HepG2 (cell line): Measurements from ENCODE around the gene CDK12. TPM values are rescaled to one million over a fixed set of nuclear protein-coding genes. Genes with fewer than 3 reads are reported as not detected.
A peak's percentile ranks its signal among the peaks of the same experiment; 100 is the strongest.

Experiments
- CC2D1A ChIP-seq: sonication (generic); formaldehyde crosslinking; IDR thresholded peaks from 2 replicates; pipeline ENCODE4 v1.8.1; 2023; ENCODE audit warnings: mild to moderate bottlenecking, missing genetic modification reagents
- CCAR2 ChIP-seq: fragments of 200-400 bp; formaldehyde crosslinking; optimal IDR thresholded peaks from 2 replicates; pipeline ENCODE3; 2018; ENCODE audit warnings: low read depth, mild to moderate bottlenecking, low read length, moderate library complexity
- CENPT ChIP-seq: sonication (generic); formaldehyde crosslinking; IDR thresholded peaks from 2 replicates; pipeline ENCODE4 v1.8.0; 2022; ENCODE audit warnings: low read depth, mild to moderate bottlenecking, moderate library complexity, missing genetic modification reagents
- CREM ChIP-seq, 2 experiments: sonication (generic) in 1 of 2; formaldehyde crosslinking in 1 of 2; IDR thresholded peaks; 2 replicates each; pipeline versions ENCODE4 v1.4.0 to v1.6.1; 2016 to 2020; ENCODE audit warnings: antibody characterized with exemption in 1 of 2, mild to moderate bottlenecking in 1 of 2, missing genetic modification reagents in 1 of 2
- HHEX ChIP-seq: IDR thresholded peaks from 2 replicates; pipeline ENCODE4 v1.6.1; 2016; ENCODE audit warnings: control low read depth
- HNRNPLL ChIP-seq: fragments of 200-400 bp; formaldehyde crosslinking; IDR thresholded peaks from 2 replicates; pipeline ENCODE4 v1.6.1; 2017; ENCODE audit warnings: mild to moderate bottlenecking, low read depth, low read length; ENCODE audit not compliant: poor library complexity, severe bottlenecking
- HOXD1 ChIP-seq: sonication (generic); formaldehyde crosslinking; IDR thresholded peaks from 2 replicates; pipeline ENCODE4 v1.5.0; 2020; ENCODE audit warnings: missing genetic modification reagents
- KLF13 ChIP-seq: sonication (generic); formaldehyde crosslinking; IDR thresholded peaks from 2 replicates; pipeline ENCODE4 v1.4.0; 2020; ENCODE audit warnings: mild to moderate bottlenecking, missing genetic modification reagents
- KMT2B ChIP-seq: IDR thresholded peaks from 2 replicates; pipeline ENCODE4 v1.6.1; 2016; ENCODE audit warnings: missing genetic modification reagents, missing compliant biosample characterization
- MED8 ChIP-seq: sonication (generic); formaldehyde crosslinking; IDR thresholded peaks from 2 replicates; pipeline ENCODE4 v1.8.1; 2023; ENCODE audit warnings: mild to moderate bottlenecking, missing genetic modification reagents; ENCODE audit not compliant: insufficient replicate concordance
- POLR2AphosphoS5 ChIP-seq: IDR thresholded peaks from 2 replicates; pipeline ENCODE4 v1.6.1; 2012; ENCODE audit warnings: low read depth, low read length
- PRMT3 ChIP-seq: sonication (generic); formaldehyde crosslinking; IDR thresholded peaks from 2 replicates; pipeline ENCODE4 v1.8.1; 2022; ENCODE audit warnings: low read depth, mild to moderate bottlenecking, moderate library complexity, missing genetic modification reagents, borderline replicate concordance
- SALL1 ChIP-seq: sonication (generic); formaldehyde crosslinking; IDR thresholded peaks from 2 replicates; pipeline ENCODE4 v1.8.0; 2022; ENCODE audit warnings: mild to moderate bottlenecking, missing genetic modification reagents
- SIN3B ChIP-seq: fragments of 150-350 bp; IDR thresholded peaks from 2 replicates; pipeline ENCODE4 v1.6.1; 2014; ENCODE audit warnings: low read length
- TMF1 ChIP-seq: sonication (generic); formaldehyde crosslinking; IDR thresholded peaks from 2 replicates; pipeline ENCODE4 v1.8.1; 2022; ENCODE audit warnings: low read depth, missing genetic modification reagents
- U2AF2 ChIP-seq: fragments of 200-400 bp; formaldehyde crosslinking; IDR thresholded peaks from 2 replicates; pipeline ENCODE4 v1.6.1; 2017; ENCODE audit warnings: low read depth, mild to moderate bottlenecking, low read length
- ZFYVE20 ChIP-seq: sonication (generic); formaldehyde crosslinking; IDR thresholded peaks from 2 replicates; pipeline ENCODE4 v1.8.0; 2023; ENCODE audit warnings: low read depth, mild to moderate bottlenecking, moderate library complexity, missing genetic modification reagents, borderline replicate concordance
- ZNF235 ChIP-seq: sonication (generic); formaldehyde crosslinking; IDR thresholded peaks from 2 replicates; pipeline ENCODE4 v1.8.1; 2023; ENCODE audit warnings: mild to moderate bottlenecking, missing genetic modification reagents, borderline replicate concordance
- ZNF3 ChIP-seq: IDR thresholded peaks from 2 replicates; pipeline ENCODE4 v1.7.0; 2017; ENCODE audit warnings: inconsistent platforms
- ZNF33A ChIP-seq: sonication (generic); formaldehyde crosslinking; IDR thresholded peaks from 2 replicates; pipeline ENCODE4 v1.5.1; 2020; ENCODE audit warnings: missing genetic modification reagents, mild to moderate bottlenecking, moderate library complexity, borderline replicate concordance
- ZNF563 ChIP-seq: sonication (generic); formaldehyde crosslinking; IDR thresholded peaks from 2 replicates; pipeline ENCODE4 v1.8.0; 2022; ENCODE audit warnings: mild to moderate bottlenecking, moderate library complexity, missing genetic modification reagents
- ZNF619 ChIP-seq: sonication (generic); formaldehyde crosslinking; IDR thresholded peaks from 2 replicates; pipeline ENCODE4 v1.4.0; 2020; ENCODE audit warnings: mild to moderate bottlenecking, missing genetic modification reagents
- ZNF766 ChIP-seq: sonication (generic); formaldehyde crosslinking; IDR thresholded peaks from 2 replicates; pipeline ENCODE4 v1.5.0; 2020; ENCODE audit warnings: missing genetic modification reagents, borderline replicate concordance
- polyA plus RNA-seq, 8 experiments: library from polyadenylated mRNA; depleted of rRNA in 3 of 8; stranded (reverse) in 7 of 8; unstranded in 1 of 8; fragments of >200 nt; fragmentation: Illumina TruSeq in 4 of 8; extraction: Trizol in 4 of 8; gene quantifications; 2 replicates each; pipeline versions ENCODE4 v1.2.1 to v1.2.3, GENCODE V29; 2011 to 2016; ENCODE audit warnings: low read depth in 4 of 8, missing spikeins in 1 of 8, mixed read lengths in 1 of 8; ENCODE audit not compliant: insufficient read depth in 1 of 8
- total RNA-seq, 5 experiments: library from RNA; depleted of rRNA; stranded (reverse); fragments of >200 nt; fragmentation: Illumina TruSeq; extraction: Trizol; gene quantifications; 2 replicates each; pipeline ENCODE4 v1.2.3, GENCODE V29; 2016; ENCODE audit warnings: low read depth in 1 of 5
- TF ChIP-seq, protein P1 (sequence below): sonication (generic); formaldehyde crosslinking; IDR thresholded peaks from 2 replicates; pipeline ENCODE4 v1.4.0; 2020; ENCODE audit warnings: mild to moderate bottlenecking, missing genetic modification reagents
- TF ChIP-seq, protein P2 (sequence below): sonication (generic); formaldehyde crosslinking; IDR thresholded peaks from 2 replicates; pipeline ENCODE4 v1.5.1; 2020; ENCODE audit warnings: missing genetic modification reagents, mild to moderate bottlenecking, borderline replicate concordance
- TF ChIP-seq, protein P3 (sequence below): sonication (generic); formaldehyde crosslinking; IDR thresholded peaks from 2 replicates; pipeline ENCODE4 v1.4.0; 2020; ENCODE audit warnings: missing genetic modification reagents, low read depth, mild to moderate bottlenecking, borderline replicate concordance
- TF ChIP-seq, protein P4 (sequence below): sonication (generic); formaldehyde crosslinking; IDR thresholded peaks from 2 replicates; pipeline ENCODE4 v1.5.0; 2020; ENCODE audit warnings: mild to moderate bottlenecking, missing genetic modification reagents, borderline replicate concordance

CDK12 gene
- total and polyA plus RNA-seq, 2 of the 13 experiments (the other 11 are each of a cell fraction or from before 2014, with no cell fraction given), result 24.0 to 88.6 TPM

DNA sequence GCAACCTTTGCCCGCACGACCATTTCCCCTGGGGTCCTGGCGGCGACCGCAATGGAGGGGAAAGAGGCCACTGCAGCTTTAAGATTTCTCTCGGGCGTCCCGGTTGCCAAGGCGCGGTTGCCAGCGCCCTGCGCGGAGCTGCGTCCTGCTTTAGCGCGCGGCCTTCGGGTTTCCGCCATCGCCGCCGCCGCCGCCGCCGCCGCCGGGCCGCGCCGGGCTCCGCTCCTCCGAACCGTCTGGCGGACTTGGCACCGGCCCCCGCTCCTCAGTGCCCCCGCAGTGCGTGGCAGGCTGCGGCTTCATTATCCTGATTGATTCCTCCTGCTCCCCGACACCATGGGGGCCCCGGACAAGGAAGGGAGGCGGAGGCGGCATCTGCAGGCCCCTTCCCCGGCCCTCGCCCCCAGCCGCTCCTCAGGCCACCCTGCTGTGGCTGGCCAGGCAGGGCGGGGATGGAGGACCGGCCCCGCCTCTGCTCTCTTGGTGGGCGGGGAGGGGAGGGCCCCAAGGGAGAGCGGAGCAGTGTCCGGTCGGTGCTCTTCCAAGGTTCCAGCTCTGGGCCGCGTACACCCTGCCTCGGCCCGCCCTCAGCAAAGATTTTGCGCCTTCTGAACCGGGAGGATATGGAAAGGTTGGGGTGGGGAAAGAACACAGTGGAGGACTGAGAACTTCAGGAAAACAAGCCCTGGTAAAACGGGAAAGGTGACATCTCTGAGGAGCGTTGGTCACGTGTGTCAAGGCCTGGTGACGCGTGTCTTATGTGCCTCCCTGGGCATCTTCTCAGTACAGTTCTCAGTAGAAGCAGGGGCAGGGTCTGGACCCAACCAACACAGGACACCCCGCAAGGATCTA, 112.4 kb downstream of the CDK12 start (continued):
- TF ChIP-seq, protein P1, sequence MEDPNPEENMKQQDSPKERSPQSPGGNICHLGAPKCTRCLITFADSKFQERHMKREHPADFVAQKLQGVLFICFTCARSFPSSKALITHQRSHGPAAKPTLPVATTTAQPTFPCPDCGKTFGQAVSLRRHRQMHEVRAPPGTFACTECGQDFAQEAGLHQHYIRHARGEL (CRISPR knock-in tag), result no peak
- TF ChIP-seq CC2D1A (CRISPR knock-in tag) (no peak), U2AF2 (no peak), KLF13 (CRISPR knock-in tag) (0 out of 2 replicates have a peak, but pooled peaks have one; percentile 68), HOXD1 (CRISPR knock-in tag) (no peak), ZNF766 (no peak), HNRNPLL (peak; percentile 98), CCAR2 (no peak), ZNF3 (CRISPR knock-in tag) (no peak), CENPT (CRISPR knock-in tag) (no peak), SALL1 (CRISPR knock-in tag) (peak; percentile 4; the same call in 1 of the 2 replicates), ZNF563 (CRISPR knock-in tag) (no peak), CREM (IDR thresholded peaks at IDR 0.05) (no peak), CREM (CRISPR knock-in tag; IDR thresholded peaks at IDR 0.05) (no peak), ZFYVE20 (CRISPR knock-in tag) (no peak), MED8 (CRISPR knock-in tag) (no peak), ZNF33A (CRISPR knock-in tag) (no peak), HHEX (CRISPR knock-in tag) (no peak), TMF1 (CRISPR knock-in tag) (no peak), SIN3B (no peak), POLR2AphosphoS5 (no peak), KMT2B (CRISPR knock-in tag) (no peak), ZNF619 (CRISPR knock-in tag) (peak; percentile 69; the same call in 1 of the 2 replicates), ZNF235 (CRISPR knock-in tag) (no peak), PRMT3 (CRISPR knock-in tag) (no peak)
- TF ChIP-seq, protein P2, sequence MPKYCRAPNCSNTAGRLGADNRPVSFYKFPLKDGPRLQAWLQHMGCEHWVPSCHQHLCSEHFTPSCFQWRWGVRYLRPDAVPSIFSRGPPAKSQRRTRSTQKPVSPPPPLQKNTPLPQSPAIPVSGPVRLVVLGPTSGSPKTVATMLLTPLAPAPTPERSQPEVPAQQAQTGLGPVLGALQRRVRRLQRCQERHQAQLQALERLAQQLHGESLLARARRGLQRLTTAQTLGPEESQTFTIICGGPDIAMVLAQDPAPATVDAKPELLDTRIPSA (CRISPR knock-in tag), result no peak
- TF ChIP-seq, protein P3, sequence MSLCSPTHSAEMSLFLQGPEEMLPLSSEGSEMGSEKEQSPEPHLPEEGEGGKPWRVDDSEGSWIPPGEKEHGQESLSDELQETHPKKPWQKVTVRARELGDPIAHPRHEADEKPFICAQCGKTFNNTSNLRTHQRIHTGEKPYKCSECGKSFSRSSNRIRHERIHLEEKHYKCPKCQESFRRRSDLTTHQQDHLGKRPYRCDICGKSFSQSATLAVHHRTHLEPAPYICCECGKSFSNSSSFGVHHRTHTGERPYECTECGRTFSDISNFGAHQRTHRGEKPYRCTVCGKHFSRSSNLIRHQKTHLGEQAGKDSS (CRISPR knock-in tag), result no peak
- TF ChIP-seq, protein P4, sequence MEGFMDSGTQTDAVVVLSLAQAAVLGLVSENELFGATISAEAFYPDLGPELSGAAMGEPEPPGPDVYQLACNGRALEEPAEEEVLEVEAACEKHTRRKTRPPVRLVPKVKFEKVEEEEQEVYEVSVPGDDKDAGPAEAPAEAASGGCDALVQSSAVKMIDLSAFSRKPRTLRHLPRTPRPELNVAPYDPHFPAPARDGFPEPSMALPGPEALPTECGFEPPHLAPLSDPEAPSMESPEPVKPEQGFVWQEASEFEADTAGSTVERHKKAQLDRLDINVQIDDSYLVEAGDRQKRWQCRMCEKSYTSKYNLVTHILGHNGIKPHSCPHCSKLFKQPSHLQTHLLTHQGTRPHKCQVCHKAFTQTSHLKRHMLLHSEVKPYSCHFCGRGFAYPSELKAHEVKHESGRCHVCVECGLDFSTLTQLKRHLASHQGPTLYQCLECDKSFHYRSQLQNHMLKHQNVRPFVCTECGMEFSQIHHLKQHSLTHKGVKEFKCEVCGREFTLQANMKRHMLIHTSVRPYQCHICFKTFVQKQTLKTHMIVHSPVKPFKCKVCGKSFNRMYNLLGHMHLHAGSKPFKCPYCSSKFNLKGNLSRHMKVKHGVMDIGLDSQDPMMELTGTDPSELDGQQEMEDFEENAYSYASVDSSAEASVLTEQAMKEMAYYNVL (CRISPR knock-in tag), result no peak
